Measurements from ENCODE around the gene INTS1.

- TF ChIP-seq CTCF (IDR thresholded peaks at IDR 0.05) (peak in 1 of 3 donors; percentile 7), POLR2A (IDR thresholded peaks at IDR 0.05) (no peak)
These were observed at the start of gene INTS1 for GRCh38 chr7:1503816-1504775.
